ENCODE data around the gene CPXM2. TPM values are rescaled to one million over a fixed set of nuclear protein-coding genes. Genes with fewer than 3 reads are reported as not detected.

CPXM2 gene
- total RNA-seq, 4 donors from 2014 or later: 56.8 to 150 (median 96.9) TPM

GRCh38 chr10:123783296-123783695 lies 108.3 kb downstream of the CPXM2 start:
- Histone ChIP-seq H3K4me3 (no peak overlapping the region), H3K9me3 (no peaks in the 10 kb centered on the region), H3K4me1 (peaks cover 0 to 68% (median 35%) of the 10 kb centered on the region in 4 donors), H3K36me3 (peaks cover 0 to 4% (median 0%) of the 10 kb centered on the region in 4 donors), H3K27me3 (no peaks in the 10 kb centered on the region), H3K27ac (replicated peaks in 1 of 4) (peak overlapping the region in 1 of 4 donors; percentile 12)
- DNase-seq (ENCODE audit: extremely low spot score): no peak
- TF ChIP-seq POLR2A (IDR thresholded peaks at IDR 0.05; ENCODE audit: low read depth) (no peak), EP300 (IDR thresholded peaks at IDR 0.05) (no peak), CTCF (IDR thresholded peaks at IDR 0.05) (no peak)
- intact Hi-C loops (cut with DNase I): no loop called here
- 44% methylated on average over 3 of the region's 3 CpGs for whole genome bisulfite sequencing

GRCh38 chr10:123782549-123782948 lies 109.1 kb downstream of the CPXM2 start:
- Histone ChIP-seq H3K27ac (replicated peaks in 1 of 4) (peak overlapping the region in 1 of 4 donors; percentile 18), H3K4me1 (peaks cover 0 to 72% (median 37%) of the 10 kb centered on the region in 4 donors), H3K27me3 (no peaks in the 10 kb centered on the region), H3K9me3 (no peaks in the 10 kb centered on the region), H3K36me3 (peaks cover 0 to 9% (median 0%) of the 10 kb centered on the region in 4 donors), H3K4me3 (no peak overlapping the region)
- TF ChIP-seq POLR2AphosphoS5 (IDR thresholded peaks at IDR 0.05): no peak
- no peak for TF ChIP-seq CTCF (IDR thresholded peaks at IDR 0.05)
- DNase-seq (ENCODE audit: extremely low spot score): no peak
- intact Hi-C loops (cut with DNase I): no loop called here
- 84% methylated on average over 5 of the region's 5 CpGs for WGBS

- no peaks in the 10 kb centered on the region for H3K9me3 ChIP-seq
- DNase-seq (ENCODE audit: extremely low spot score): no peak
- TF ChIP-seq POLR2AphosphoS5 (IDR thresholded peaks at IDR 0.05) (no peak), POLR2A (IDR thresholded peaks at IDR 0.05; ENCODE audit: low read depth) (no peak), CTCF (IDR thresholded peaks at IDR 0.05) (no peak), EP300 (IDR thresholded peaks at IDR 0.05) (no peak)
- WGBS: 61% methylated on average over 8 of the region's 8 CpGs
- H3K27me3 ChIP-seq: no peaks in the 10 kb centered on the region
- H3K27ac ChIP-seq (replicated peaks in 1 of 4): no peak overlapping the region
- peaks cover 0 to 72% (median 39%) of the 10 kb centered on the region in 4 donors for H3K4me1 ChIP-seq
- no peak overlapping the region for H3K4me3 ChIP-seq
- H3K36me3 ChIP-seq: peaks cover 0 to 9% (median 2%) of the 10 kb centered on the region in 4 donors
- intact Hi-C loops (cut with DNase I): no loop called here
Observed at GRCh38 chr10:123781956-123782500, 109.6 kb downstream of the CPXM2 start.

- Histone ChIP-seq H3K9me3 (no peaks in the 10 kb centered on the region), H3K4me3 (no peak overlapping the region), H3K4me1 (peaks cover 0 to 68% (median 39%) of the 10 kb centered on the region in 4 donors), H3K27me3 (no peaks in the 10 kb centered on the region), H3K36me3 (peaks cover 0 to 9% (median 3%) of the 10 kb centered on the region in 4 donors), H3K27ac (replicated peaks in 1 of 4) (no peak overlapping the region)
- intact Hi-C loops (cut with DNase I): no loop called here
- 80% methylated on average over 5 of the region's 9 CpGs for WGBS
- no peak for DNase-seq (ENCODE audit: extremely low spot score)
- TF ChIP-seq EP300 (IDR thresholded peaks at IDR 0.05) (no peak), POLR2AphosphoS5 (IDR thresholded peaks at IDR 0.05) (no peak), POLR2A (IDR thresholded peaks at IDR 0.05; ENCODE audit: low read depth) (no peak), CTCF (IDR thresholded peaks at IDR 0.05) (no peak)
Observed at GRCh38 chr10:123781324-123781900, 110.2 kb downstream of the CPXM2 start.

Data from esophagus muscularis mucosa (tissue), 4 donors.